Colonic mucosa (tissue), 4 donors: ENCODE measurements around the gene NPIPB6. TPM values are rescaled to one million over a fixed set of nuclear protein-coding genes. Genes with fewer than 3 reads are reported as not detected.
A peak's percentile ranks its signal among the peaks of the same experiment; 100 is the strongest.
"Not testable (repeated sequence)": the region's sequence is repeated elsewhere in the genome, so short reads cannot be mapped to it uniquely, and the experiment has no call there.

Experiments used
- DNase-seq: peaks from one replicate; pipeline ENCODE4 v3.0.0-alpha.2; 2020
- H3K27ac ChIP-seq: fragments of 200-600 bp; one replicate; pipeline ENCODE4 v1.8.0; 2021
- H3K27me3 ChIP-seq: fragments of 200-600 bp; one replicate; pipeline ENCODE4 v1.8.0; 2021
- H3K36me3 ChIP-seq: fragments of 200-600 bp; one replicate; pipeline ENCODE4 v1.8.0; 2021
- H3K4me1 ChIP-seq: fragments of 200-600 bp; one replicate; pipeline ENCODE4 v1.8.0; 2021; ENCODE audit warnings: mild to moderate bottlenecking
- H3K4me3 ChIP-seq: fragments of 200-600 bp; one replicate; pipeline ENCODE4 v1.8.0; 2021
- H3K9ac ChIP-seq, 2 donors: one replicate each; pipeline ENCODE4 v1.7.0; 2013; ENCODE audit warnings: control low read depth in 2 of 2, low read depth in 2 of 2, low read length in 2 of 2
- H3K9me3 ChIP-seq: fragments of 200-600 bp; one replicate; pipeline ENCODE4 v1.8.0; 2021
- intact Hi-C: fragments of 100-400 bp; cut with DNase I; formaldehyde crosslinking; loops from one replicate; pipeline ENCODE4 v1.14.1; 2022
- total RNA-seq, 2 donors: library from RNA; stranded (reverse); fragmentation: NEBNext Ultra II Directional in 1 of 2; extraction: Animal tissue kit (Norgen Biotek cat#: 25700) in 1 of 2; gene quantifications; one replicate each; pipeline ENCODE4 v1.2.1, GENCODE V29; 2021
- donor health status: healthy.
- donor health status: DM: no; HTN: no; CAD: no.
- donor health status: DM: no; HTN: no; CAD: no.

Gene NPIPB6
- total RNA-seq = 1 to 10 TPM in 1 of 2 donors, under 1 TPM in 1; 0.42 to 1.2 TPM

DNA sequence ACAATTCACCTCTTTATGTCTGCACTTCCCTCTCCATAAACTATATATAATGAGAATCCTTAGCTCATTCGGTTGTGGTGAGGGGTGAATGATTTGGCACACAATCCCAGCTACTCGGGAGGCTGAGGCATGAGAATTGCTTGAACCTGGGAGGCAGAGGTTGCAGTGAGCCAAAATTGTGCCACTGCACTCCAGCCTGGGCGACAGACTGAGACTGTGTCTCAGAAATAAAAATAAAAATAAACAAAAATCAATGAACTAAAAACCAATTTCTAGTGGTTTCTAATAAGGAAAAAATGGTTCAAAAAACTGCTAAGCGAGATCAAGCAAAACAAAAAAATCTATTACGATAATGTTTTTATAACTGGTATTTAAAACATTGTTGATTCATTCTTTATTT is at the start of gene NPIPB6:
Gene NPIPB6, minus strand, starts transcription at position 101 of the 400 bp plus-strand sequence. CDS start 686 bp downstream, outside the sequence.
- H3K4me1 ChIP-seq, intact Hi-C loops, H3K4me3 ChIP-seq, DNase-seq, H3K9me3 ChIP-seq, H3K27me3 ChIP-seq, H3K9ac ChIP-seq, H3K36me3 ChIP-seq, H3K27ac ChIP-seq: not testable (repeated sequence)

DNA sequence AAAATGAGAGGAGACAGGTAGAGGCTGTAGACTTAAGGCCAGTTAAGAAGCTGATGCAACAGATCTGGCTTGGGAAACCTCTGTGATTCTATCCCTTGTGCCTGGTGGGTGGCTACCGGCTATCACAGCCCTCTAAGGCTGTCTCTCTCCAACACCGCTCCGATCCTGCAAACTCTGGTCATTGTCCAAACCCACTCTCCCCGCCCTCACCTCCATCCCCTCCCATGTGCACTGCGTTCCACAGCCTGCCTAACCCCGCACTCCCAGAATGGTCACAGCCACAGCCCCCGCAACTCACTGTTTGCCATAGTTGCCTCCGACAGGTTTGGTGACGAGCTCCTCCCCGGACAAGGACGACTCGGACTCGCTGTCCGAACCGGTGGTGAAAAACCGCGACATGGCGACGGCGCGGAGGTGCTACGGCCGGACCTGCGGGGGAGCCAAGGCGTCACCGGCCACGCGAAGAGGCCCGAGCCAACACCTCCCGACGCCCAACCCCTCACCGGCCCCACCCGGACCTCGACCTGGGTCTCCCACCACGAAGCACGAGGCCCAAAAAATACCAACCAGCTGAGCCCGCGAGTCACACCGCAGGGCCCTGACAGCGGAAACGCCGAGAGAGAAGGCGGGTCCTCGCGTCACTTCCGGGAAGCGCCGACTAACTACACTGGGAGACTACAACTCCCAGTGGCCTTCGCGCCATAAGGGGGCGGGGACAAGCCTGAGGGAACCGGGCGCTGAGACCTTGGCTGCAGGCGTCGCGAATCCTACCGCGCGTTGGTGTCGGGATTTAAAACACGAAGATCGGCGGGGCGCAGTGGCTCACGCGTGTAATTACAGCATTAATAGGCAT is 40.1 kb upstream of the NPIPB6 start, which contains the start of gene EIF3CL:
Gene EIF3CL, minus strand, starts transcription at position 622 of the 853 bp plus-strand sequence. Its CDS starts 223 bp downstream, at position 399.
- H3K4me1 ChIP-seq, H3K27me3 ChIP-seq, DNase-seq, H3K9ac ChIP-seq, H3K36me3 ChIP-seq, H3K27ac ChIP-seq, intact Hi-C loops, H3K9me3 ChIP-seq: not testable (repeated sequence)
- peak within 1 kb of the TSS; percentile 19 for H3K4me3 ChIP-seq

GRCh38 chr16:28392054-28392453 is 28.7 kb upstream of the NPIPB6 start:
- H3K9ac ChIP-seq, H3K4me3 ChIP-seq, H3K36me3 ChIP-seq, H3K27ac ChIP-seq, H3K9me3 ChIP-seq, H3K27me3 ChIP-seq, DNase-seq, H3K4me1 ChIP-seq, intact Hi-C loops: not testable (repeated sequence)

DNA sequence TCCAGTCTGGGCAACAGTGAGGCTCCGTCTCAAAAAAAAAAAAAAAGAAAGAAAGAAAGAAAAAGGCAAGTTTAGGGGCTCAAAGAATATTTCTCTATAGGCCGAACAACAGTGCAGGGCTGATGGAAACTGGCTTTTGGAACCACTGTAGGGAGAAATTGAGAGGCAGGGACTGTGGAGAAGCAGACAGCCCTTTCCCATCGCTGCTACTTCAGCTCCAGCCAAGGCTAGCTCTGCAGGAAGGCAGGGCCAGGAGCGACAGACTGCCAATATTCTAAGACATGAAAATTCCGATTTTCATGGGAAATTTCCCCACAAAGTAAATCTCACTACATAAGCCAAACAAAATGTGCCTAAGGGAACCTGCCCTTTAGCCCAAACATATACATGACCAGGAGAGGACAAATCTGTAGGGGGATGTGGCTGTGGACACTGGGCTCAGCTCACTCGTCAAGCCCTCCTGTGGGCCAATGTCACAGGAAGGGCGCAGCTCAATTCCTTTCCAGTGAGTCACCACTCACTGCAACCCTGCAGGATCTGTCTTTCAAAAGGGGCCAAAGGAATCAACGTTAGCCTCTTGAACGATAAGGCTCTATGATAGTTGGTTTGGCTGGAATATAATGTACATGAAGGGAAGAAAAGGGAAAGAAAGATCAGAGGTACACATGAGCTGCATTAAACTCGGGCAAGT is 19.0 kb upstream of the NPIPB6 start:
- DNase-seq, H3K4me1 ChIP-seq, H3K9ac ChIP-seq, H3K27ac ChIP-seq, H3K4me3 ChIP-seq, H3K27me3 ChIP-seq, H3K36me3 ChIP-seq, H3K9me3 ChIP-seq, intact Hi-C loops: not testable (repeated sequence)

DNA sequence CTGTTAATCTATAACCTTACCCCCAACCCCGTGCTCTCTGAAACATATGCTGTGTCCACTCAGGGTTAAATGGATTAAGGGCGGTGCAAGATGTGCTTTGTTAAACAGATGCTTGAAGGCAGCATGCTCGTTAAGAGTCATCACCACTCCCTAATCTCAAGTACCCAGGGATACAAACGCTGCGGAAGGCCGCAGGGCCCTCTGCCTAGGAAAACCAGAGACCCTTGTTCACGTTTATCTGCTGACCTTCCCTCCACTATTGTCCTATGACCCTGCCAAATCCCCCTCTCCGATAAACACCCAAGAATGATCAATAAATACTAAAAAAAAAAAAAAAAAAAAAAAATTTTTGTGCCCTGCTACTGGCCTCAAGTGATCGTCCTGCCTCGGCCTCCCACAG is 14.5 kb upstream of the NPIPB6 start:
- intact Hi-C loops, H3K36me3 ChIP-seq, H3K27ac ChIP-seq, H3K27me3 ChIP-seq, H3K9ac ChIP-seq, H3K4me1 ChIP-seq, H3K4me3 ChIP-seq, DNase-seq, H3K9me3 ChIP-seq: not testable (repeated sequence)

DNA sequence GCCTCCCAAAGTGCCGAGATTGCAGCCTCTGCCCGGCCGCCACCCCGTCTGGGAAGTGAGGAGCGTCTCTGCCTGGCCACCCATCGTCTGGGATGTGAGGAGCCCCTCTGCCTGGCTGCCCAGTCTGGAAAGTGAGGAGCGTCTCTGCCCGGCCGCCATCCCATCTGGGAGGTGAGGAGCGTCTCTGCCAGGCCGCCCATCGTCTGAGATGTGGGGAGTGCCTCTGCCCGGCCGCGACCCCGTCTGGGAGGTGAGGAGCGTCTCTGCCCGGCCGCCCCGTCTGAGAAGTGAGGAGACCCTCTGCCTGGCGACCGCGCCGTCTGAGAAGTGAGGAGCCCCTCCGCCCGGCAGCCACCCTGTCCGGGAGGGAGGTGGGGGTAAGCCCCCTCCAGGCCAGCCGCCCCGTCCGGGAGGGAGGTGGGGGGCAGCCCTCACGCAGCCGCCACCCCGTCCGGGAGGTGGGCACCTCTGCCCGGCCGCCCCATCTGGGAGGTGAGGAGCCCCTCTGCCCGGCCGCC is 13.9 kb upstream of the NPIPB6 start:
- H3K9me3 ChIP-seq, DNase-seq, H3K27ac ChIP-seq: not testable (repeated sequence)

DNA sequence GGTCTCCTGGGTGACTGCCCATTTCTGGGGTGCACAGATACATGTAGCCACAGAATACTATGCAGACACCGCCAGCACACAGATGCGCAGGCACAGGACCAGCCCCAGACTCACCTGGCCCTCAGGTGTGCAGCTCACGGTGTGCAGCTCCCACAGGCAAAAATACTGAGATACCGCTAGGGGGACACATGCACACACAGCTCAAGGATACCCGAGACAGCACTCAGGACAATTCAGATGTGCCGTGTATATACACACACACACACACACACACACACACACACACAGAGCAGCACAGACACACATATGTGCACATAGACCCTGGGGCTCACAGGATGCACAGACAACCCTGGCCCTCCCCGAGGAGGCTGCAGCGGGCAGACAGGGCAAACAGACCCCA is 11.8 kb upstream of the NPIPB6 start:
- H3K36me3 ChIP-seq, H3K4me3 ChIP-seq, intact Hi-C loops, H3K9ac ChIP-seq, H3K9me3 ChIP-seq, H3K27me3 ChIP-seq, H3K4me1 ChIP-seq, H3K27ac ChIP-seq, DNase-seq: not testable (repeated sequence)

More for the DNA sequence above, 13.9 kb upstream of the NPIPB6 start:
- H3K27me3 ChIP-seq, H3K4me3 ChIP-seq, intact Hi-C loops, H3K36me3 ChIP-seq, H3K4me1 ChIP-seq, H3K9ac ChIP-seq: not testable (repeated sequence)

GRCh38 chr16:28374281-28374680 is 11.0 kb upstream of the NPIPB6 start:
- DNase-seq, H3K4me3 ChIP-seq, H3K4me1 ChIP-seq, H3K9me3 ChIP-seq, H3K27ac ChIP-seq, H3K9ac ChIP-seq, intact Hi-C loops, H3K27me3 ChIP-seq, H3K36me3 ChIP-seq: not testable (repeated sequence)

DNA sequence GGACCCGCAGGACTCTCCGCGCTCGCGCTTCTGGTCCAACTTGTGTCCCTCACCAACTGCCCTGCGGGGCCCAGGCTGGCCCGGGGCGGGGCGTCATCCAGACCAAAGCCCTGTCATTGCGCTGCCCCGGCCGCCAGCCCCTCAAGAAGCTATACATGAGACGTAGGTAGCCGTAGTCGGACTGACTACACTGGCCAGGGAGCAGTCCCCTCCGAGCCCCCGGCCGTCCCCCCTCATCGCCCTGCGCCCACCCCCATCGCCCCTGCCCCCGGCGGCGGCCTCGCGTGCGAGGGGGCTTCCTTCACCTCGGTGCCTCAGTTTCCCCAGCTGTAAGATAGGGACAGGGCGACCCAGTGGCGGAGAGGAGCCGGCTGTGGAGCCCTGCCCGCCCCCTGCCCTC is 4.6 kb upstream of the NPIPB6 start:
- H3K27me3 ChIP-seq, H3K27ac ChIP-seq, H3K4me3 ChIP-seq, intact Hi-C loops, H3K9me3 ChIP-seq, H3K36me3 ChIP-seq, H3K4me1 ChIP-seq, H3K9ac ChIP-seq, DNase-seq: not testable (repeated sequence)

DNA sequence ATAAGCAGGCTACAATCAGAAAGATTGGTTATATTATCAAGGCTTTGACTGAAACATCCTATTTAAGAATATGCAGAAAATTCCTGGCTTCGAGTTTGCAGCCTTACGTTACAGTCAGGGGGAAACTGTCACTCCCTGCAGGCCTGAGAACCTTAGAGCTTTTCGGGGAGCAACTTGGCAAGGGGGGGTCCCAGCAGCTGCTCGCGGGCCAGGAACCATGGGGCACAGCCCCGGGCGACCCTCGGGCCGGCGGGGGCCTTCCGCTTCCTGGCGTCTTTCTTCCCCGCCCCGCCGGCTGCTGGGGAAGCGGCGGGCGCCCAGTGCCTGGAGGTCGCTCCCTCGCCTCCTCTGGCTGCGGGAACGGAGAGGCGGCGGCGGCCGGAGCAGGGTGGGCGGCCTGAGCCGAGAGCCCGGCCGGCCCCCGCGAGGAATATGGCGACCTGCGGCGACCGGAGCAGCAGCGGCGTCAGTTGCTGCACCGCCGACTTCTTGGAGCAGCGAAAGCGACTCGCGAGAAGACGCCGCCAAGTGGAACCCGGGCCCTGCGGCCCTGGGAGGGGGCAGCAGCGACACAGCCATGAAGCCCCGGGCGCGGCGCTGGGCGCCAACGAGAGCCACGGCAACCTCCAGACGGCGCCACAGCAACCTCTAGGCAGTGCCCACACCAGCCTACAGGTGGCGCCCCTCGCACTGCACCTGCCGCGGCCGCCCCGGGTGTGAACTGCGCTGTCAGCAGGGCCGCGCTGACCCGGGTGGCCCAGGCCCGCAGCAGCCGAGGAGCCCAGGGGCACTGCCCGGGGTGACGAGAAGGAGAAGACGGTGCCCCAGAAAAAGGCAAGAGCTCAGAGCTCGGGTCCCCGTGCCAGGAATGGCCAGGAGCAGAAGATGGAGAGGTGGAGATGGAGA is 1.2 kb upstream of the NPIPB6 start:
- H3K4me3 ChIP-seq, DNase-seq, H3K27ac ChIP-seq, H3K4me1 ChIP-seq, H3K9ac ChIP-seq, H3K9me3 ChIP-seq, H3K27me3 ChIP-seq, intact Hi-C loops, H3K36me3 ChIP-seq: not testable (repeated sequence)

DNA sequence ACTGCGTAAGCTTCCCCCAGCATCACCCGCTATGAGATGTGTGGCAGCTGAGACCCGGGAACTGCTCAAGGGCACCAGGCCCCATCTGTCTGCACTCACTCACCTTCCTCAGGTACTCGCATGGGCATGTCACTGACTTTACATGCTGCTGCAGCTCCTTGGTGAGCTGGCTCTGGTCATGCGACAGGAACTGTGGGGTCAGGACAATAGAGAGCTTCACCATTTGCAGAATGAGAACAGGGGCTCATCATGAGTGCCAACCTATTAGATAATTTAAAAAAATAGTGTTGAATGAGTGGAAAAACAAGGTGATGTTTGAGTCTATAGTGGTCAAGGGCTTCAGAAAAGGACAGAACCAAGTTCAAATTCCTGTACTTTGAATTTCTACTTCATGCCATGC is 708 bp downstream of the NPIPB6 start:
- H3K36me3 ChIP-seq, intact Hi-C loops, H3K27ac ChIP-seq, H3K4me3 ChIP-seq, H3K9ac ChIP-seq, H3K9me3 ChIP-seq, DNase-seq, H3K4me1 ChIP-seq, H3K27me3 ChIP-seq: not testable (repeated sequence)

- intact Hi-C loops, DNase-seq, H3K27ac ChIP-seq: not testable (repeated sequence)
Measured at GRCh38 chr16:28338230-28338629, 25.1 kb downstream of the NPIPB6 start.

More at GRCh38 chr16:28338230-28338629, 25.1 kb downstream of the NPIPB6 start:
- H3K36me3 ChIP-seq, H3K4me1 ChIP-seq, H3K9ac ChIP-seq, H3K4me3 ChIP-seq, H3K9me3 ChIP-seq, H3K27me3 ChIP-seq: not testable (repeated sequence)
